ENCODE results near the gene PEX10.

- TF ChIP-seq CTCF (IDR thresholded peaks at IDR 0.05) (no peak), POLR2A (IDR thresholded peaks at IDR 0.05) (no peak), POLR2AphosphoS5 (IDR thresholded peaks at IDR 0.05) (no peak)
These were observed 22.7 kb upstream of the PEX10 start for GRCh38 chr1:2435091-2435490.
